ENCODE data around the gene COL16A1.

DNA sequence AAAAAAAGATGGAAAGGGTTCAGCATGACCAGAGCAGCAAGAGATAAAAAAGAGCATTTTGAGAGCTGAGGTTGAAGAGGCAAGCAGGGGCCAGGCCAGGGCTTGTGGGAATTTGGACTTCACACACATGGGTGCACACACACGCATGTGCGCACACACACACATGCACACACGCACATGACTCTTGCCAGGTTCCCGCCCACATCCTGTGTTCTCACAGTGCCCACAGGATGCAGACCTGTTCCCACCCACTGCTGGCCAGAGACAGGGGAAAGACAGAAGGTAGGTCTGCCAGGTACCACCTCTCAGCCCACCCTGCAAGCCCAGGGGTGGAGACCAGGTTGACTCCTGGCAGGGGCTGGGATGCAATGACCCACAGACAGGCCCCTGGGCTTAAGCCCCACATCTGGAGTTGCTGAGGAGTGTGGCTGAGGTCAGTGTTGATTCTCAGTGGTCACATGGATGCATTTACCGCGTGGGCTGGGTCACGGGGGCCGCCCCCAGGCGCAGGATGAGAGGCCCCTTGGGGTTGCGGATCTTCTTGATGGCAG, 4.4 kb downstream of the COL16A1 start:
- TF ChIP-seq, protein P1, sequence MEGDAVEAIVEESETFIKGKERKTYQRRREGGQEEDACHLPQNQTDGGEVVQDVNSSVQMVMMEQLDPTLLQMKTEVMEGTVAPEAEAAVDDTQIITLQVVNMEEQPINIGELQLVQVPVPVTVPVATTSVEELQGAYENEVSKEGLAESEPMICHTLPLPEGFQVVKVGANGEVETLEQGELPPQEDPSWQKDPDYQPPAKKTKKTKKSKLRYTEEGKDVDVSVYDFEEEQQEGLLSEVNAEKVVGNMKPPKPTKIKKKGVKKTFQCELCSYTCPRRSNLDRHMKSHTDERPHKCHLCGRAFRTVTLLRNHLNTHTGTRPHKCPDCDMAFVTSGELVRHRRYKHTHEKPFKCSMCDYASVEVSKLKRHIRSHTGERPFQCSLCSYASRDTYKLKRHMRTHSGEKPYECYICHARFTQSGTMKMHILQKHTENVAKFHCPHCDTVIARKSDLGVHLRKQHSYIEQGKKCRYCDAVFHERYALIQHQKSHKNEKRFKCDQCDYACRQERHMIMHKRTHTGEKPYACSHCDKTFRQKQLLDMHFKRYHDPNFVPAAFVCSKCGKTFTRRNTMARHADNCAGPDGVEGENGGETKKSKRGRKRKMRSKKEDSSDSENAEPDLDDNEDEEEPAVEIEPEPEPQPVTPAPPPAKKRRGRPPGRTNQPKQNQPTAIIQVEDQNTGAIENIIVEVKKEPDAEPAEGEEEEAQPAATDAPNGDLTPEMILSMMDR (IDR thresholded peaks at IDR 0.05) = no peak
- TF ChIP-seq EP300 (IDR thresholded peaks at IDR 0.05; ENCODE audit: low read depth) = no peak

All from transverse colon (tissue), 3 donors.